Testis (tissue), 5 donors: ENCODE measurements around the gene CSHL1. TPM values are rescaled to one million over a fixed set of nuclear protein-coding genes. Genes with fewer than 3 reads are reported as not detected.

Source experiments
- DNase-seq: peaks from one replicate; pipeline ENCODE4 v3.0.0-alpha.2; 2019
- H3K27ac ChIP-seq, 2 donors: fragments of 200-600 bp; sonication (generic); one replicate each; pipeline ENCODE4 v1.5.1; 2019
- H3K27me3 ChIP-seq: fragments of 200-600 bp; sonication (generic); one replicate; pipeline ENCODE4 v1.5.1; 2019
- H3K36me3 ChIP-seq: fragments of 200-600 bp; sonication (generic); one replicate; pipeline ENCODE4 v1.5.1; 2017; ENCODE audit warnings: low read depth; ENCODE audit errors: missing control alignments
- H3K4me1 ChIP-seq: fragments of 200-600 bp; sonication (generic); one replicate; pipeline ENCODE4 v1.5.1; 2019
- H3K4me3 ChIP-seq, 2 donors: fragments of 200-600 bp; sonication (generic); one replicate each; pipeline ENCODE4 v1.5.1; 2017 to 2019
- H3K9me3 ChIP-seq: fragments of 200-600 bp; sonication (generic); one replicate; pipeline ENCODE4 v1.5.1; 2017
- POLR2A ChIP-seq: fragments of 450-650 bp; IDR thresholded peaks from one replicate; pipeline ENCODE4 v1.6.1; 2017; ENCODE audit warnings: antibody characterized with exemption, mild to moderate bottlenecking, moderate library complexity
- WGBS, 2 donors: methylation state at CpG; one replicate each; pipeline ENCODE4 v1.1.5; 2018; 5-methylcytosine and 5-hydroxymethylcytosine counted together
- intact Hi-C: fragments of 100-400 bp; cut with DNase I; formaldehyde crosslinking; loops from one replicate; pipeline ENCODE4 v1.15.1; 2023; ENCODE audit warnings: low total_unique reads
- long read RNA-seq, 2 donors: transcript quantifications; one replicate each; lab custom pipeline, GENCODE V29; 2026
- polyA plus RNA-seq: library from polyadenylated mRNA; stranded (reverse); fragments of 350-450 nt; fragmentation: Illumina TruSeq; extraction: RNeasy Lipid Tissue Mini Kit (QIAGEN cat#74804); gene quantifications from one replicate; pipeline ENCODE4 v1.2.3, GENCODE V29; 2014; ENCODE audit warnings: low read depth, low replicate concordance; ENCODE audit not compliant: insufficient read depth
- total RNA-seq, 2 donors: library from RNA; depleted of rRNA; stranded (reverse); fragments of >200 nt; gene quantifications; one replicate each; pipeline ENCODE4 v1.2.3, GENCODE V29; 2016
- TF ChIP-seq, protein P1 (sequence below), 3 experiments: fragments of 450-650 bp in 2 of 3; fragments of 200-600 bp in 1 of 3; sonication (generic) in 1 of 3; IDR thresholded peaks; one replicate each; pipeline ENCODE4 v1.5.1; 2016 to 2019; ENCODE audit warnings: antibody characterized with exemption in 3 of 3, mild to moderate bottlenecking in 2 of 3, moderate library complexity in 1 of 3

The CSHL1 gene
- total RNA-seq (not detected), polyA plus RNA-seq (not detected)
- long read RNA-seq, donor 1, result 0 reads
- long read RNA-seq, donor 2, result 0 reads

DNA sequence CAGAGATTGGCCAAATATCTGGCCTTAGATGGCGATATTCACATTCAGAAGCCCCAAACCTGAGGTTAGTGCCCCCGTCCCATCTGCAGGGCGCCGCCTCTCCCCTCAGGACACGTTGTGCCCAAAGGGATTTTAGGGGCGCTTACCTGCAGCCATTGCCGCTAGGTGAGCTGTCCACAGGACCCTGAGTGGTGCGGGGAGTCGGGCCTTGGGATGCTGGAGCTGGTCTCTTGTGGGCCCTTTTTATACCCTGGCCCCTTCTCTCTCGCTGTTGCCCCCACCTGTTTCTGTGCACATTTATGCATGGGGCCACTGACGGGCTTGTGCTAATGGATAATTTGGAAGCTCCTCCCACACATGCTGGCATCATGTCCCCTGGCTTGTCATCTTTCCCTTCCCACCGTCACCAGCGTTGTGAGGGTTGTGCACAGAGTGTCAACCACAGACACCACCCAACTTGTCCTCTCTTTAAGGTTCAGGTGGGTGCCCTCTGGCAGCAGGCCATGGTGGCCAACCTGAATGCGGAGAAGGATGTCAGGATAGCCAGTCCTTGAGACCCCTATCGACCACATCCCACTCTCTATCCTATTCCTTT, at the start of gene CSHL1:
TSS of gene CSHL1 (minus strand) at position 218 of the 595 bp plus-strand sequence. CDS start at position 156, 62 bp downstream.
- Histone ChIP-seq H3K36me3 (no peaks in the 10 kb centered on the region), H3K27ac (no peak within 1 kb of the TSS), H3K9me3 (no peaks in the 10 kb centered on the region), H3K4me1 (no peaks in the 10 kb centered on the region), H3K4me3 (no peak within 1 kb of the TSS), H3K27me3 (no peaks in the 10 kb centered on the region)
- DNase-seq, result no peak
- WGBS, 2 donors, result 51 to 68% methylated on average over 7 to 15 of the region's 15 CpGs
- intact Hi-C loops, result loop anchor here (10.0 kb wide), 1 partner anchor 114 kb away; the partner anchor contains the start of gene ICAM2
- TF ChIP-seq POLR2A, result no peak
- TF ChIP-seq, protein P1, sequence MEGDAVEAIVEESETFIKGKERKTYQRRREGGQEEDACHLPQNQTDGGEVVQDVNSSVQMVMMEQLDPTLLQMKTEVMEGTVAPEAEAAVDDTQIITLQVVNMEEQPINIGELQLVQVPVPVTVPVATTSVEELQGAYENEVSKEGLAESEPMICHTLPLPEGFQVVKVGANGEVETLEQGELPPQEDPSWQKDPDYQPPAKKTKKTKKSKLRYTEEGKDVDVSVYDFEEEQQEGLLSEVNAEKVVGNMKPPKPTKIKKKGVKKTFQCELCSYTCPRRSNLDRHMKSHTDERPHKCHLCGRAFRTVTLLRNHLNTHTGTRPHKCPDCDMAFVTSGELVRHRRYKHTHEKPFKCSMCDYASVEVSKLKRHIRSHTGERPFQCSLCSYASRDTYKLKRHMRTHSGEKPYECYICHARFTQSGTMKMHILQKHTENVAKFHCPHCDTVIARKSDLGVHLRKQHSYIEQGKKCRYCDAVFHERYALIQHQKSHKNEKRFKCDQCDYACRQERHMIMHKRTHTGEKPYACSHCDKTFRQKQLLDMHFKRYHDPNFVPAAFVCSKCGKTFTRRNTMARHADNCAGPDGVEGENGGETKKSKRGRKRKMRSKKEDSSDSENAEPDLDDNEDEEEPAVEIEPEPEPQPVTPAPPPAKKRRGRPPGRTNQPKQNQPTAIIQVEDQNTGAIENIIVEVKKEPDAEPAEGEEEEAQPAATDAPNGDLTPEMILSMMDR (IDR thresholded peaks at IDR 0.05), result no peak

DNA sequence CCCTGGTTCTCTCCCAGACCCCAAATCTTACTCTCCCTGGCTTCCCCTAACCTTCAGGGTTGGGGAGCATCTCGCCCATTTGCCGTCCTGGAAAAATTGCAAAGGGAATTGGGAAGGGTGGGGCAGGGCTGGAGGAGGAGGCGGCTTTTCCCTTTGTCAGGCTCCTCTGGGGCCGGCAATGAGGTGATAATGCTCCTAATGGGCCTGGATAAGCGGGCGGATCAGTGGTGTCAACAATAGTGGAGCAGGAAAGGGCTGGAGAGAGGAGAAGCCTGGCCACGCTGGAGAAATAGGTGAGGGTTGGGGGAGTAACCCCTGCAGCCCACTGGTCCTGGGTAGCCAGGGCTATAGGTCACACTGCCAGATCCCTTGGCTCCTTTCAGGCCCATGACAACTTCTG, 49.4 kb upstream of the CSHL1 start:
- Histone ChIP-seq H3K9me3 (no peaks in the 10 kb centered on the region), H3K27ac (no peak overlapping the region), H3K27me3 (no peaks in the 10 kb centered on the region), H3K4me1 (peaks cover 14% of the 10 kb centered on the region), H3K4me3 (no peak overlapping the region), H3K36me3 (no peaks in the 10 kb centered on the region)
- 84 to 90% methylated on average over 4 to 7 of the region's 7 CpGs for WGBS, 2 donors
- intact Hi-C loops, result no loop called here
- no peak for DNase-seq
- TF ChIP-seq POLR2A, result no peak
- TF ChIP-seq, protein P1 (IDR thresholded peaks at IDR 0.05), result no peak

DNA sequence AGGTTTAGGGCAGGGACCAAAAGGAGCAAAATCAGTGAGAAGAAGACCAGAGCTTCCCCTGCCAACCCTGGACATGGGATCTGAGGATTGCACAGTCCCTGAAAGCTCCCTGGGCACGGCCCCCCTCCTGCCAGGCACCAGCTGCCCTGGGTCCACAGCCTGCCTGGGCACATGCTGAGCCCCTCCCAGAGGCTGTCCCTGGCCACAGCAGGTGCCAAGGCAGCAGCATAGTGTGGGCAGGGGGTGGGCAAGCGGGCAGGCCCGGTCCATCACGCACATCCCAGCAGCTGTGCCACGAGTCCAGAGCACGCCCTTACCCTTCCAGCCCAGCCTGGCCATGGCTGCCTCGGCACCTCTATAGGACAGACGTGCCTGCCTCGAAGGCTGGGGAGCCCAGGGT, 48.9 kb upstream of the CSHL1 start:
- 80 to 91% methylated on average over 8 to 9 of the region's 9 CpGs for WGBS, 2 donors
- no peak overlapping the region for H3K27ac ChIP-seq
- intact Hi-C loops, result no loop called here
- no peak for DNase-seq
- no peak overlapping the region for H3K4me3 ChIP-seq
- no peaks in the 10 kb centered on the region for H3K27me3 ChIP-seq
- H3K36me3 ChIP-seq, result no peaks in the 10 kb centered on the region
- H3K4me1 ChIP-seq, result peaks cover 14% of the 10 kb centered on the region
- no peaks in the 10 kb centered on the region for H3K9me3 ChIP-seq
- no peak for TF ChIP-seq POLR2A
- TF ChIP-seq, protein P1 (IDR thresholded peaks at IDR 0.05), result no peak

DNA sequence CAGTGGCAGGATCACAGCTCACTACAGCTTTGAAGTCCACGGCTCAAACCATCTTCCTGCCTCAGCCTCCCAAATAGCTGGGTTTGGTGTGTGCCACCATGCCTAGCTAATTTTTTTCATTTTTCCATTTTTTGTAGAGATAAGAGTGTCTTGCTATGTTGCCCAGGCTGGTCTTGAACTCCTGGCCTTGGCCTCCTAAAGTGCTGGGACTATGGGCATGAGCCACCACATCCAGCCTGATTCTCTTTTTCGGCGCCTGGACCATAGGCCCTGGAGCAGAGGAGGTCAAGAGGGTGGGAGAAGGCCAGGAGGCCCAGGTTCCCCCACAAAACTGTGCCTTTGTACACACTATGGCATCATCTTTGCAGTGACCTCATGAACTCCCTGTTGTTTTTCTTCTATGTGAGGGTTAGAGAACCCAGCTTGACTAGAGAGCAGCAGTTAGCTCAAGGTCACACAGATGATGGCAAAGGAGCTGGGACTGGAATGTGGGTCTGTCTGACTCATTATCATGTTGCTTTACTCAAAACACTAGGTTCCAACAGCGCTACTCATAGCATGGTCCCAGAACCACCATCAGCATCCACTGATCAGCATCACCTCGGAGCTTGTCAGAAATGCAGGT, 45.4 kb upstream of the CSHL1 start:
- intact Hi-C loops, result no loop called here
- no peak for TF ChIP-seq POLR2A
- TF ChIP-seq, protein P1 (IDR thresholded peaks at IDR 0.05), result no peak
- Histone ChIP-seq H3K36me3 (no peaks in the 10 kb centered on the region), H3K27me3 (no peaks in the 10 kb centered on the region), H3K4me3 (no peak overlapping the region), H3K4me1 (peaks cover 6% of the 10 kb centered on the region), H3K9me3 (no peaks in the 10 kb centered on the region), H3K27ac (no peak overlapping the region)
- DNase-seq, result no peak
- 76% methylated on average over 5 of the region's 5 CpGs for WGBS, 2 donors
